Measurements from ENCODE around the gene EIF3K. TPM values are rescaled to one million over a fixed set of nuclear protein-coding genes. Genes with fewer than 3 reads are reported as not detected.

The EIF3K gene
- total and polyA plus RNA-seq, 10 of the 15 experiments (the other 5 are each of a cell fraction or from before 2014, with no cell fraction given), result 330 to 927 (median 436) TPM

GRCh38 chr19:38647368-38647965 lies 28.5 kb downstream of the EIF3K start, which contains the start of gene ACTN4:
TSS of gene ACTN4 (plus strand) at chr19:38647649. CDS start at chr19:38647746, 97 bp downstream.
- no peaks in the 10 kb centered on the region for H3K9me3 ChIP-seq (replicated peaks; ENCODE audit: control insufficient read depth, insufficient read depth, low read length)
- peak within 1 kb of the TSS; percentile 97 for H3K4me2 ChIP-seq (ENCODE audit: control insufficient read depth, insufficient read depth)
- in situ Hi-C loops (cut with MboI) (loop anchor here (25.0 kb wide), 1 partner anchor 235 kb away; the partner anchor contains the start of gene FAM98C), intact Hi-C loops (cut with micrococcal nuclease; ENCODE audit: unreplicated experiment) (loop anchor here (5.0 kb wide), 1 partner anchor 40 kb away; no protein-coding TSS in a partner anchor)
- H3K9ac ChIP-seq (ENCODE audit: control insufficient read depth, insufficient read depth, low read length), result peak within 1 kb of the TSS; percentile 95
- POLR2A ChIA-PET, result interaction anchor here (0.6 to 2.8 kb wide), 16 partner anchors 9 to 266 kb away, joined by 3 to 26 read pairs (median 4); partner anchors contain the start of genes ECH1, EIF3K, MAP4K1 and RINL
- peak; percentile 77 for FAIRE-seq
- no peaks in the 10 kb centered on the region for H3K27me3 ChIP-seq (replicated peaks in 1 of 2; ENCODE audit: control insufficient read depth in 2 of 2, insufficient read depth in 2 of 2, low read length in 1 of 2)
- RAD21 ChIA-PET (ENCODE audit: unreplicated experiment), result interaction anchor here (0.6 to 2.5 kb wide), 24 partner anchors 9 to 316 kb away, joined by 3 to 21 read pairs (median 4); partner anchors contain the start of genes ECH1, EIF3K, FAM98C and MAP4K1
- H3K4me3 ChIP-seq, result peak within 1 kb of the TSS; percentile 100
- H2AFZ ChIP-seq (ENCODE audit: control insufficient read depth, low read depth, low read length), result peak within 1 kb of the TSS; percentile 59
- peak within 1 kb of the TSS; percentile 79 for H3K27ac ChIP-seq (ENCODE audit: control insufficient read depth, insufficient read depth)
- ATAC-seq, result peak; percentile 91
- WGBS (ENCODE audit: insufficient coverage, insufficient replicate concordance, low lambda C conversion rate, missing lambda C conversion rate), result under 1% methylated on average over 74 of the region's 77 CpGs
- H3K79me2 ChIP-seq (ENCODE audit: control insufficient read depth, insufficient read depth, low read length), result peaks cover 50% of the 10 kb centered on the region
- H4K20me1 ChIP-seq (ENCODE audit: control insufficient read depth, insufficient read depth), result no peaks in the 10 kb centered on the region; the same call in 1 of the 2 replicates
- CTCF ChIA-PET, result interaction anchor here (0.7 to 6.5 kb wide), 14 partner anchors 9 to 694 kb away, joined by 3 to 53 read pairs (median 4); partner anchors contain the start of genes FAM98C, MAP4K1, MRPS12 and SARS2
- no TSS peak for BruUV-seq (replicated peaks)
- SMC1A ChIA-PET (ENCODE audit: uncharacterized antibody, unreplicated experiment), result interaction anchor here (0.8 to 2.1 kb wide), 10 partner anchors 10 to 283 kb away, joined by 3 to 10 read pairs (median 3); partner anchors contain the start of genes EIF3K, MAP4K1, MRPS12 and PSMD8
- no peaks in the 10 kb centered on the region for H3K36me3 ChIP-seq (ENCODE audit: control insufficient read depth in 2 of 2, insufficient read depth in 2 of 2, low read length in 1 of 2)
- DNase-seq (ENCODE audit: low read depth, low spot score), result peak; percentile 78
- H3K4me1 ChIP-seq (ENCODE audit: control insufficient read depth, insufficient read depth, low read length), result peaks cover 13% of the 10 kb centered on the region
- TF ChIP-seq PKNOX1 (IDR thresholded peaks at IDR 0.05) (0 out of 2 replicates have a peak, but pooled peaks have one; percentile 21), DPF2 (IDR thresholded peaks at IDR 0.05) (peak; percentile 83), ZNF274 (IDR thresholded peaks at IDR 0.05; ENCODE audit: insufficient read depth, insufficient read length) (no peak), BRCA1 (IDR thresholded peaks at IDR 0.05; ENCODE audit: low read depth, low read length) (no peak), NFYB (IDR thresholded peaks at IDR 0.05; ENCODE audit: insufficient read depth, low read depth, low read length) (no peak), RELB (IDR thresholded peaks at IDR 0.05; ENCODE audit: low read depth) (no peak), RAD21 (IDR thresholded peaks at IDR 0.05; ENCODE audit: insufficient read depth, low read depth, low read length) (no peak), POLR2AphosphoS5 (IDR thresholded peaks at IDR 0.05; ENCODE audit: low read length) (peak; percentile 92), TAF1 (IDR thresholded peaks at IDR 0.05; ENCODE audit: borderline replicate concordance, low read depth, low read length) (peak; percentile 73; the same call in 1 of the 2 replicates), ZNF687 (IDR thresholded peaks at IDR 0.05) (peak; percentile 83), SMAD5 (IDR thresholded peaks at IDR 0.05; ENCODE audit: low read depth) (peak; percentile 78; the same call in 1 of the 2 replicates)
- TF ChIP-seq, protein P1, sequence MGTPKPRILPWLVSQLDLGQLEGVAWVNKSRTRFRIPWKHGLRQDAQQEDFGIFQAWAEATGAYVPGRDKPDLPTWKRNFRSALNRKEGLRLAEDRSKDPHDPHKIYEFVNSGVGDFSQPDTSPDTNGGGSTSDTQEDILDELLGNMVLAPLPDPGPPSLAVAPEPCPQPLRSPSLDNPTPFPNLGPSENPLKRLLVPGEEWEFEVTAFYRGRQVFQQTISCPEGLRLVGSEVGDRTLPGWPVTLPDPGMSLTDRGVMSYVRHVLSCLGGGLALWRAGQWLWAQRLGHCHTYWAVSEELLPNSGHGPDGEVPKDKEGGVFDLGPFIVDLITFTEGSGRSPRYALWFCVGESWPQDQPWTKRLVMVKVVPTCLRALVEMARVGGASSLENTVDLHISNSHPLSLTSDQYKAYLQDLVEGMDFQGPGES (IDR thresholded peaks at IDR 0.05), result no peak
- TF ChIP-seq, protein P2, sequence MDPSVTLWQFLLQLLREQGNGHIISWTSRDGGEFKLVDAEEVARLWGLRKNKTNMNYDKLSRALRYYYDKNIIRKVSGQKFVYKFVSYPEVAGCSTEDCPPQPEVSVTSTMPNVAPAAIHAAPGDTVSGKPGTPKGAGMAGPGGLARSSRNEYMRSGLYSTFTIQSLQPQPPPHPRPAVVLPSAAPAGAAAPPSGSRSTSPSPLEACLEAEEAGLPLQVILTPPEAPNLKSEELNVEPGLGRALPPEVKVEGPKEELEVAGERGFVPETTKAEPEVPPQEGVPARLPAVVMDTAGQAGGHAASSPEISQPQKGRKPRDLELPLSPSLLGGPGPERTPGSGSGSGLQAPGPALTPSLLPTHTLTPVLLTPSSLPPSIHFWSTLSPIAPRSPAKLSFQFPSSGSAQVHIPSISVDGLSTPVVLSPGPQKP (IDR thresholded peaks at IDR 0.05; ENCODE audit: low read depth, low read length), result 0 out of 2 replicates have a peak, but pooled peaks have one; percentile 4

Data from GM12878 (cell line).